Body of pancreas (tissue), 4 donors: Measurements from ENCODE around the gene KRT71. TPM values are rescaled to one million over a fixed set of nuclear protein-coding genes. Genes with fewer than 3 reads are reported as not detected.

ENCODE experiments used
- ATAC-seq: fragments of 150-250 bp; one replicate; pipeline ENCODE4 v1.9.1; 2016
- DNase-seq, 4 donors: peaks; one replicate each; pipeline ENCODE4 v3.0.0-alpha.2; 2019
- H3K27ac ChIP-seq, 4 donors: fragments of 200-600 bp; sonication (generic); 1 replicate in 3 of 4; 2 replicates in 1 of 4; pipeline versions ENCODE4 v1.5.1 to v1.6.1; 2016 to 2019; ENCODE audit warnings: mild to moderate bottlenecking in 1 of 4, mixed read lengths in 1 of 4, moderate library complexity in 1 of 4
- H3K27me3 ChIP-seq, 2 donors: fragments of 200-600 bp; sonication (generic); one replicate each; pipeline ENCODE4 v1.6.0; 2016; ENCODE audit warnings: mild to moderate bottlenecking in 1 of 2
- H3K36me3 ChIP-seq, 2 donors: fragments of 200-600 bp; sonication (generic); replicated peaks in 1 of 2; 2 replicates each; pipeline ENCODE4 v1.5.1; 2016; ENCODE audit warnings: low read depth in 2 of 2; ENCODE audit not compliant: insufficient read depth in 1 of 2
- H3K4me1 ChIP-seq: fragments of 200-600 bp; sonication (generic); one replicate; pipeline ENCODE4 v1.6.0; 2016
- H3K4me3 ChIP-seq, 2 donors: fragments of 200-600 bp; sonication (generic); 1 replicate in 1 of 2; 2 replicates in 1 of 2; pipeline ENCODE4 v1.5.1; 2016 to 2019
- H3K9me3 ChIP-seq, 3 donors: fragments of 200-600 bp; sonication (generic); 1 replicate in 2 of 3; 2 replicates in 1 of 3; pipeline ENCODE4 v1.5.1; 2016
- CTCF ChIP-seq, 7 experiments: fragments of 450-650 bp in 4 of 7; fragments of 200-600 bp in 3 of 7; sonication (generic) in 3 of 7; IDR thresholded peaks; one replicate each; pipeline ENCODE4 v1.5.1; 2016 to 2019; ENCODE audit warnings: antibody characterized with exemption in 7 of 7
- POLR2A ChIP-seq, 3 donors: fragments of 450-650 bp; IDR thresholded peaks; one replicate each; pipeline ENCODE4 v1.6.1; 2016; ENCODE audit warnings: antibody characterized with exemption in 3 of 3, mild to moderate bottlenecking in 2 of 3
- WGBS, 2 donors: methylation state at CpG; one replicate each; pipeline ENCODE4 v1.1.5; 2017; 5-methylcytosine and 5-hydroxymethylcytosine counted together
- intact Hi-C: fragments of 100-400 bp; cut with DNase I; formaldehyde crosslinking; loops from one replicate; pipeline ENCODE4 v1.15.1; 2023
- total RNA-seq, 2 donors: library from RNA; depleted of rRNA; stranded (reverse); fragments of >200 nt; gene quantifications; one replicate each; pipeline ENCODE4 v1.1.0, GENCODE V29; 2016

KRT71 gene
- total RNA-seq, 2 donors from 2014 or later: not detected

DNA sequence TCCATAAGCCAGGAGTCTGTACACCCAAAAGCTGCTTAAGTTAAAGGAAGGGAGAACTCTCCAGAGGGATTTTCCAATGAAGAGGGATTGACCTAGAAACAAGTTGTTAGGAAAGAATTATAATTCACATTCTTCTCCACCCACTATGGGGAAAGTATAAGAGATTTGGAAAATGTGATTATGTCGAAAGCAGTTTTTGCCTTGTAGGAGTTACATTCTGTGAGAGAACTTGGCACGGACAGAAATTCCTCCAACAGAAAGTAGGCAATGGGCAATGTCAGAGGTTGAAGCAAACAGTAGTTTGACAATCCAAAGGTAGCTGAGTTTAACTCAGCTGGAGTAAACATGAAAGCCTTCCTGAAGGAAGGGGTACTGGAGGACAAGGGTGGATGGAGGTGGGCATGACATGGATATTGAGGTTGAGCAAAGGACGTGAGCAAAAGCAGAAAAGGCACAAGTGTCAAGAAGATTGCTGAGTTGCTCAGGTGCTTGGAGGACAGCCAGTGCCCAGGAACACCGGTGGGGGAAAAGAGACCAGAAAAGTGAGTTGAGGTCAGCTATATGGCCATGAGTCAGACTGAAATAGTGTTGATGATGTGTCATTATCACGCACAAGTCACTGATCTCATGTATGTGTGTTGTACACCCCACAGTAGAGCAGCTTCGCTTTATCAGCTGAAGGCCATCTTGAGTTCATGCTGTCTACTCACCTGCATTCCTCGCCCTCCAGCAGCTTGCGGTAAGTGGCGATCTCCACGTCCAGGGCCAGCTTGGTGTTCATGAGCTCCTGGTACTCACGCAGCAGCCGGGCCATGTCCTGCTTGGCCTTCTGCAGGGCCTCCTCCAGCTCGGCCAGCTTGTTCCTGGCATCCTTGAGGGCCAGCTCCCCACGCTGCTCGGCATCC, 36.8 kb downstream of the KRT71 start:
- DNase-seq (no peak), ATAC-seq (peak; percentile 45)
- WGBS, 2 donors: 79 to 84% methylated on average over 15 of the region's 15 CpGs
- Histone ChIP-seq H3K36me3 (no peaks in the 10 kb centered on the region), H3K4me3 (no peak overlapping the region), H3K9me3 (no peaks in the 10 kb centered on the region), H3K4me1 (peaks cover 8% of the 10 kb centered on the region), H3K27ac (peak overlapping the region in 1 of 4 donors; percentile 28), H3K27me3 (no peaks in the 10 kb centered on the region)
- TF ChIP-seq CTCF (IDR thresholded peaks at IDR 0.05): no peak
- no peak for TF ChIP-seq POLR2A (IDR thresholded peaks at IDR 0.05)
- intact Hi-C loops: loop anchor here (10.0 kb wide), 1 partner anchor 361 kb away; no protein-coding TSS in a partner anchor

- intact Hi-C loops: loop anchor here (10.0 kb wide), 1 partner anchor 360 kb away; no protein-coding TSS in a partner anchor
- Histone ChIP-seq H3K36me3 (no peaks in the 10 kb centered on the region), H3K4me3 (no peak overlapping the region), H3K27me3 (no peaks in the 10 kb centered on the region), H3K9me3 (no peaks in the 10 kb centered on the region), H3K27ac (no peak overlapping the region), H3K4me1 (no peaks in the 10 kb centered on the region)
- no peak for DNase-seq
- WGBS, 2 donors: 78 to 81% methylated on average over 1 of the region's 1 CpG
- ATAC-seq: no peak
- TF ChIP-seq CTCF (IDR thresholded peaks at IDR 0.05): no peak
- no peak for TF ChIP-seq POLR2A (IDR thresholded peaks at IDR 0.05)
These were observed 37.7 kb downstream of the KRT71 start for GRCh38 chr12:52515319-52515646.

GRCh38 chr12:52514471-52515318, 38.2 kb downstream of the KRT71 start:
- Histone ChIP-seq H3K27ac (no peak overlapping the region), H3K4me1 (no peaks in the 10 kb centered on the region), H3K36me3 (no peaks in the 10 kb centered on the region), H3K27me3 (no peaks in the 10 kb centered on the region), H3K4me3 (no peak overlapping the region), H3K9me3 (no peaks in the 10 kb centered on the region)
- intact Hi-C loops: loop anchor here (10.0 kb wide), 1 partner anchor 360 kb away; no protein-coding TSS in a partner anchor
- DNase-seq (no peak), ATAC-seq (no peak)
- 91% methylated on average over 12 to 14 of the region's 14 CpGs for WGBS, 2 donors
- TF ChIP-seq CTCF (IDR thresholded peaks at IDR 0.05): no peak

DNA sequence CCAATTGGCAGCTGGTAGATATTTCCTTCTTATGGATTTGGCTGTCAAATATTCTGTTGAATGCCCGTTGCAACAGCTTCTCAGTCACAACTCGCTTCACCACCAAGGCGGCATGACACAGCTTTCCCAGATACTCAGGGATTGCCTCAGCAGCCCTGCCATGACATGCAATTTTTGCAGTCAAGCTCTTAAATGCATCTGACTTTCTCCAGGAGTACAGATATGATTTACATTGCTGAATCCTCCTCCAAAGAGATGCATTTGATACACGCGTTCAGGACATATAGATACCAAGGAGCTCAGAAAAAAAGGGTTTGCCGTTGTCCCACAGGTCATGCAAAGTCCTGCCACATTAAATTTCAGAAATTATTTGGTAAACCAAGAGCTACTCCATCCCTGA, 39.2 kb downstream of the KRT71 start:
- intact Hi-C loops: loop anchor here (10.0 kb wide), 1 partner anchor 359 kb away; no protein-coding TSS in a partner anchor
- H3K9me3 ChIP-seq: no peaks in the 10 kb centered on the region
- no peak overlapping the region for H3K4me3 ChIP-seq
- H3K27me3 ChIP-seq: no peaks in the 10 kb centered on the region
- no peaks in the 10 kb centered on the region for H3K36me3 ChIP-seq
- H3K4me1 ChIP-seq: no peaks in the 10 kb centered on the region
- ATAC-seq (no peak), DNase-seq (no peak)
- 72 to 87% methylated on average over 6 of the region's 6 CpGs for WGBS, 2 donors
- no peak overlapping the region for H3K27ac ChIP-seq
- no peak for TF ChIP-seq POLR2A (IDR thresholded peaks at IDR 0.05)
- no peak for TF ChIP-seq CTCF (IDR thresholded peaks at IDR 0.05)
